Stimulated activated naive B cell treated with anti-CD40 and anti-IgM and Interleukin-4, amounts not matched to agents 10 μg/mL and 1 μg/mL and 100 μg/mL, for 72 hours (primary cell): ENCODE measurements around the gene MRPL43.

ENCODE experiments used
- ATAC-seq, 2 donors: fragments of 150-1000 bp; cut with Tn5 transposase; replicated peaks; 2 replicates each; pipeline ENCODE4 v1.10.0; 2021; ENCODE audit warnings: moderate library complexity in 1 of 2
- DNase-seq: peaks from one replicate; pipeline ENCODE4 v3.0.0; 2021
- H3K27ac Mint-ChIP-seq: one replicate; pipeline ENCODE4 v1.8.0; 2022; ENCODE audit warnings: mild to moderate bottlenecking, mixed read lengths
- H3K27me3 Mint-ChIP-seq, 2 donors: one replicate each; pipeline ENCODE4 v1.8.0; 2022; ENCODE audit warnings: mixed read lengths in 2 of 2
- H3K36me3 Mint-ChIP-seq, 2 donors: one replicate each; pipeline ENCODE4 v1.8.0; 2022; ENCODE audit warnings: mixed read lengths in 2 of 2, mild to moderate bottlenecking in 1 of 2
- H3K4me1 Mint-ChIP-seq, 2 donors: one replicate each; pipeline ENCODE4 v1.8.0; 2022; ENCODE audit warnings: mixed read lengths in 2 of 2, mild to moderate bottlenecking in 1 of 2
- H3K4me3 Mint-ChIP-seq, 2 donors: one replicate each; pipeline ENCODE4 v1.8.0; 2022; ENCODE audit warnings: mild to moderate bottlenecking in 2 of 2, mixed read lengths in 2 of 2, moderate library complexity in 1 of 2
- H3K9me3 Mint-ChIP-seq, 2 donors: one replicate each; pipeline ENCODE4 v1.8.0; 2022; ENCODE audit warnings: mixed read lengths in 2 of 2, mild to moderate bottlenecking in 1 of 2

Gene MRPL43

GRCh38 chr10:101014230-101014884, 27.1 kb upstream of the MRPL43 start:
- peaks cover 28 to 40% of the 10 kb centered on the region in 2 donors for H3K4me1 Mint-ChIP-seq
- ATAC-seq = peak; percentile 38 to 47

GRCh38 chr10:101013365-101013825, 26.1 kb upstream of the MRPL43 start:
- Mint-ChIP-seq H3K27ac (peak overlapping the region; percentile 70), H3K36me3 (no peaks in the 10 kb centered on the region), H3K9me3 (no peaks in the 10 kb centered on the region), H3K27me3 (peaks cover 38 to 42% of the 10 kb centered on the region in 2 donors), H3K4me3 (peak overlapping the region in 1 of 2 donors; percentile 0), H3K4me1 (peaks cover 25 to 31% of the 10 kb centered on the region in 2 donors)
- no peak for ATAC-seq
- no peak for DNase-seq

More at GRCh38 chr10:101014230-101014884, 27.1 kb upstream of the MRPL43 start:
- DNase-seq = peak; percentile 43
- no peak overlapping the region for H3K4me3 Mint-ChIP-seq
- no peaks in the 10 kb centered on the region for H3K36me3 Mint-ChIP-seq
- no peak overlapping the region for H3K27ac Mint-ChIP-seq
- no peaks in the 10 kb centered on the region for H3K9me3 Mint-ChIP-seq
- peaks cover 42 to 50% of the 10 kb centered on the region in 2 donors for H3K27me3 Mint-ChIP-seq

GRCh38 chr10:101012525-101013364, 25.4 kb upstream of the MRPL43 start:
- peak overlapping the region; percentile 70 for H3K27ac Mint-ChIP-seq
- H3K4me3 Mint-ChIP-seq = peak overlapping the region in 1 of 2 donors; percentile 0
- peaks cover 33 to 36% of the 10 kb centered on the region in 2 donors for H3K27me3 Mint-ChIP-seq
- peak; percentile 57 for DNase-seq
- peak; percentile 91 to 92 for ATAC-seq
- no peaks in the 10 kb centered on the region for H3K9me3 Mint-ChIP-seq
- H3K4me1 Mint-ChIP-seq = peaks cover 20 to 24% of the 10 kb centered on the region in 2 donors
- no peaks in the 10 kb centered on the region for H3K36me3 Mint-ChIP-seq

GRCh38 chr10:101011517-101012423, 24.5 kb upstream of the MRPL43 start:
- Mint-ChIP-seq H3K9me3 (no peaks in the 10 kb centered on the region), H3K36me3 (no peaks in the 10 kb centered on the region), H3K27ac (no peak overlapping the region), H3K4me3 (no peak overlapping the region), H3K4me1 (peaks cover 18 to 20% of the 10 kb centered on the region in 2 donors), H3K27me3 (peaks cover 24 to 26% of the 10 kb centered on the region in 2 donors)
- no peak for DNase-seq
- no peak for ATAC-seq

GRCh38 chr10:101010329-101010728, 23.0 kb upstream of the MRPL43 start:
- Mint-ChIP-seq H3K27ac (no peak overlapping the region), H3K36me3 (peaks cover 1 to 4% of the 10 kb centered on the region in 2 donors), H3K4me3 (no peak overlapping the region), H3K4me1 (peaks cover 18 to 20% of the 10 kb centered on the region in 2 donors), H3K27me3 (peaks cover 12 to 13% of the 10 kb centered on the region in 2 donors), H3K9me3 (no peaks in the 10 kb centered on the region)
- ATAC-seq (no peak), DNase-seq (no peak)

- no peak for ATAC-seq
- H3K9me3 Mint-ChIP-seq = no peaks in the 10 kb centered on the region
- peaks cover 11% of the 10 kb centered on the region in 2 donors for H3K4me1 Mint-ChIP-seq
- H3K36me3 Mint-ChIP-seq = peaks cover 4 to 10% of the 10 kb centered on the region in 2 donors
- H3K27me3 Mint-ChIP-seq = peaks cover 4 to 5% of the 10 kb centered on the region in 2 donors
- no peak overlapping the region for H3K4me3 Mint-ChIP-seq
- H3K27ac Mint-ChIP-seq = no peak overlapping the region
- DNase-seq = no peak
Measured at GRCh38 chr10:101008823-101009423, 21.6 kb upstream of the MRPL43 start.

GRCh38 chr10:101007915-101008822, 20.9 kb upstream of the MRPL43 start:
- DNase-seq (no peak), ATAC-seq (no peak)
- H3K4me3 Mint-ChIP-seq = no peak overlapping the region
- no peak overlapping the region for H3K27ac Mint-ChIP-seq
- H3K9me3 Mint-ChIP-seq = no peaks in the 10 kb centered on the region
- peaks cover 9 to 15% of the 10 kb centered on the region in 2 donors for H3K36me3 Mint-ChIP-seq
- H3K27me3 Mint-ChIP-seq = peaks cover 1 to 2% of the 10 kb centered on the region in 2 donors
- peaks cover 7% of the 10 kb centered on the region in 2 donors for H3K4me1 Mint-ChIP-seq

- no peaks in the 10 kb centered on the region for H3K27me3 Mint-ChIP-seq
- no peak overlapping the region for H3K27ac Mint-ChIP-seq
- H3K36me3 Mint-ChIP-seq = peaks cover 9 to 15% of the 10 kb centered on the region in 2 donors
- DNase-seq (no peak), ATAC-seq (no peak)
- no peaks in the 10 kb centered on the region for H3K9me3 Mint-ChIP-seq
- no peaks in the 10 kb centered on the region for H3K4me1 Mint-ChIP-seq
- H3K4me3 Mint-ChIP-seq = no peak overlapping the region
Measured at GRCh38 chr10:101007099-101007711, 19.9 kb upstream of the MRPL43 start.

GRCh38 chr10:101006593-101007098, 19.3 kb upstream of the MRPL43 start:
- H3K4me3 Mint-ChIP-seq = no peak overlapping the region
- H3K9me3 Mint-ChIP-seq = no peaks in the 10 kb centered on the region
- no peaks in the 10 kb centered on the region for H3K4me1 Mint-ChIP-seq
- DNase-seq = no peak
- H3K36me3 Mint-ChIP-seq = peaks cover 9 to 15% of the 10 kb centered on the region in 2 donors
- no peaks in the 10 kb centered on the region for H3K27me3 Mint-ChIP-seq
- ATAC-seq = no peak
- H3K27ac Mint-ChIP-seq = no peak overlapping the region

- H3K4me3 Mint-ChIP-seq = no peak overlapping the region
- H3K27me3 Mint-ChIP-seq = no peaks in the 10 kb centered on the region
- H3K9me3 Mint-ChIP-seq = no peaks in the 10 kb centered on the region
- H3K36me3 Mint-ChIP-seq = peaks cover 12 to 17% of the 10 kb centered on the region in 2 donors
- ATAC-seq (no peak), DNase-seq (no peak)
- no peak overlapping the region for H3K27ac Mint-ChIP-seq
- peaks cover 3 to 4% of the 10 kb centered on the region in 2 donors for H3K4me1 Mint-ChIP-seq
Measured at GRCh38 chr10:101005869-101006567, 18.7 kb upstream of the MRPL43 start.

GRCh38 chr10:101005361-101005760, 18.1 kb upstream of the MRPL43 start:
- no peak overlapping the region for H3K4me3 Mint-ChIP-seq
- H3K36me3 Mint-ChIP-seq = peaks cover 12 to 19% of the 10 kb centered on the region in 2 donors
- H3K27ac Mint-ChIP-seq = no peak overlapping the region
- H3K27me3 Mint-ChIP-seq = no peaks in the 10 kb centered on the region
- H3K9me3 Mint-ChIP-seq = no peaks in the 10 kb centered on the region
- ATAC-seq (no peak), DNase-seq (no peak)
- peaks cover 9% of the 10 kb centered on the region in 2 donors for H3K4me1 Mint-ChIP-seq
